Measurements from ENCODE around the gene ARHGAP10.

The ARHGAP10 gene

DNA sequence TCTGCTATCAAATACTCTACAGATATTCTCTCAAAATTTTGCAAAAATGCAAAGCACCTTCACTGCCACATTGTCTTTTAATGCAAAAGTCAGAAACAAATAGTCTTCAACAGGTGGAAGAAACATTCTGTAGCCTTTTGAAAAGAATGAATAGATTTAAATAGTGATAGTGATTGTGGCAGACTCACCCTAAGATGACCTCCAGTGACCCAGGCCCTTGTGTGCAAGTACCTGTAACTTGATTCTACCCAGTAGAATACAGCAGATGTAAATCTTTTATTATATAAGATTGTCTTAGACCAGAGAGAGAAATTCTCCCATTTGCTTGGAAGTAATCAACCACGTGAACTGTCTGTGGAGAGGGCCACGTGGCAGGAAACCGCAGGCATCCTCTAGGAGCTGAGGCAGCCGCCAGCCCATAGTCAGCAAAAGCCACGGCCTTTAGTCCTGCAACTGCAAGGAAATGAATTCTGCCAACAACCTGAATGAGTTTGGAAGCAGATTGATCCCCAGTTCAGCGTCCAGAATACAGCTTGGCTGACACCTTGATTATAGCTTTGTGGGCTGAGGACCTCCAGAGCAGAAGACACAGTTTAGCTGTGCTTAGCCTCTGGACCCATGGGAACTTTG is 272.5 kb downstream of the ARHGAP10 start:
- no peak for DNase-seq

DNA sequence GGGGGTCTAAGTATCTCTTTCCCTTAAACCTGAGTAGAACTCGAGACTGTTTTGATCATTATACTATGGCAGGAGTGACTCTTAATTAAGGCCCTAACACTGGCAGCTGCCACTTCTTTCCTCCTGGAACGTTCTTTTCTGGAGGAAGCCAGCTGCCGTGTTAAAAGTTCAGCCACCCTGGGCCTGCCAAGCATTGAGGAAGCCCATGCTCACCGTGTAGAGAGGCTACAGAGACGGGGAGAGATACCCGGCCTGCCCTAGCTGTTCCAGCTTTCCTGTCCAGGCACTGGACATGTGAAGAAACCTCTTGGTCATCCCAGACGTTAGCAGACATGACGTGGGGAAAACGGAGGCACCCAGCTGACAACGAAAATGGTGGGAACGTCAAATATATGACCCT is 274.1 kb downstream of the ARHGAP10 start:
- DNase-seq, result no peak

DNA sequence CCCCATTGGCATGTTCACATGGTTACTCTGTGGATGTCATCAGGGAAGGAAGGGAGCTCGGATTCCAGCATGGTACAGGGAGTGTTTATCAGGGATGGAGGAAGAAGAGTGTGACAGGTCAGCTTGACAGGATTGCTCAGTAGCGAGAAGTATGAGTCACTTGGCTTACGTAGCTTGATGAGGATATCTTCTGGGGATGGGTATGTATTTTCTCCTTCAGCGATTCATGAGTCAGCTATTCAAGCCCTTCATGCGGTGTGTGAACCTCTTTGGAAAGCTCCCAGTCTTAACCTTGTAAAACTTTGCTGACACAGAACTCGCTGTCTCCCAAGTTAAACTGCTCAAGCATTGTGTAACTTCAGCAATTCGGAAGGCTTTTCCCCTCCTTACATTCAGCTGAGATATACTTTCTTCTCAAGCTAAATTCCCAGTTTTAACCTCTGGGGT is 275.4 kb downstream of the ARHGAP10 start:
- DNase-seq, result no peak

DNA sequence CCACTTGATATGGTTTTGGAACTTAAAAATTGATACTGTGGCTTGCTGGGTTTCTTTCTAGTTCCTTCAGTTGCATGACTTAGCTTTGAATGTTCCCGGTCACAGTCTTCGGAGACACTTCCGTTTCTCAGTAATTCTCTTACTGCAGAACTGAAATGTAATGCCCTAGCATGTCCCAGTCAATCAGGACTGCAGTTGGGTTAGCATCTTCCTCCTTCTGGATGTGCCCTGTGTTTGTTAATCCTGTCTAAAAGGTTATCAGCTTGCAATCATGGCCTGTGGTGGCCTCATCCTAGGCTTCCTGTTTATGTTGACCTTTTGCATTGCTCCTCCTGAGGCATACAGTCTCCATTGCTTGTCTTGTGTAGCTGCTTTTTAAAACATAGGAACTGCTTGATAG is 275.9 kb downstream of the ARHGAP10 start:
- DNase-seq, result no peak

DNA sequence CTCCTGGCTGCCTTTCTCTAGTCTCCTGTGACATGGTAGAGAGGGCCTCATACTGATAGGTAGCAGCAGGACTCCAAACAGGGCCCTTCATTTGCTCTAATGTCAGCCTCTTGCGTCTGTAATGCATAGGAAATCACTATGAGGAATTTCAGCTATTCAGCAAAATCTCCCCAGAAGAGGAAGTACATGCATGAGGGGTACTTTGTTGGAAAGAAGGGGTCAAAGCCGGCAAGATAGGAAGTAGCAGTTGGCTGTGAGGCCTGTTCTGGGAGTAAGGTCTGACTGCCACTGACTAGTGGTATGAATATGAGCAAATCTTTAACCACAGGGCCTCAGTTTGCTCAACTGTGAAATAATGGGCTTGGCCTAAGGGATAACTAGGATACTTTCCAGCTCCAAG is 283.2 kb downstream of the ARHGAP10 start:
- no peak for DNase-seq

DNA sequence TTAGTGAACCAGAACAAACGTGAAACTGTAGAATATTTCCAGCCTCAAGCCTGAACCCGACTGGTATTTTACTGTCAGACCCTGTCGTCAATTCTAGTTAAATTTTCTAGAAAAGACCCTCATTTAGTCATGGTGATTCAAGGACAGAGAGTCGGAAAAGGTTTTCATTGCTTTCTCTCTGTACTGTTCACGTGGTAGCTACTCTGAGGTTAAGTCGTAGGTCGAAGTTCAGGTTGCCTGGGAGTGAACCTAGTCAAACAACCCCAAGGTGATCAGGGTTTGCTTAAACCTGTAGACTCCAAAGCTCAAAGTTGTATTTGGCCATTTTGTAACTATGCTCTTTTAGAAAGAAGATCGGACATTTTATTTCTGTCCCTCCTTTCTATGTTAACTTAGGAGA is 283.6 kb downstream of the ARHGAP10 start:
- DNase-seq, result no peak

DNA sequence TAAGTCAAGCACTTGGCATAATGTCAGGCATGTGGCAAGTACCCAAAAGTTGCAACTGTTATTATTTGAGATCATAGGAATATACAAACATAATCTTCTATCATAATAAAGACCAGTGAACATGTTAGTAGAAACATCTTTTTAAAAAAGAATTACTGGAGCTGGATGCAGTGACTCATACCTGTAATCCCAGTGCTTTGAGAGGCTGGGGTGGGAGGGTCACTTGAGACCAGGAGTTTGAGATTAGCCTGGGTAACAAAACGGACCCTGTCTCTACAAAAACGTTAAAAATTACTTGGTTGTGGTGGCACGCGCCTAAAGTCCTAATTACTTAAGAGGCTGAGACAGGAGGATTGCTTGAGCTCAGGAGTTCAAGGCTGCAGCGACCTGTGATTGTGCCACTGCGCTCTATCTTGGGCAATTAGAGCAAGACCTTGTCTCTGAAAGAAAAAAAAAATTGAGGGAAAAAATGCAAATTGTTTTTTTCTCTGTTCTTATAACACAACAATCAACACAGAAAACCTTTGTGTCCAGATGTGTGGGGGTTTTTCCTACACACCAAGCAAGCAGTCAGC is 284.3 kb downstream of the ARHGAP10 start:
- no peak for DNase-seq

DNA sequence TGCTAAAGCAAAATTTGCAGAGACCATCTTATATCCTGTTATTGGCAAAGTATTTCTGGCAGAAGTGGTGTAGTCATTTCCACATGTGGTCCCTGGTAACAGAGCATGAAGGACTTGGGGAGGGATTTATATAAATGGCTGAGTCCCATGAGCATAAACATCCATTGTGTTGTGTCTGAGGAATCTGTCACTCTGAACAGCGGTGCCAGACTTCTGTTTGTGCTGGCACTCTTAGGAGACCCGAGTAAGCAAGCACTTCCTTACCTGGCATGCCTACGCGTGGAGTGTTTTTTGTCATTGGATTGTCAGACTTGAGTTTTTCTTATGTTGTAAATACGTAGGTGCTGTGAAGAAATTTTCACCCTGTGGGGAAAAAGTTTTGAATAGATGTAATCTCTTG is 285.9 kb downstream of the ARHGAP10 start:
- no peak for DNase-seq

DNA sequence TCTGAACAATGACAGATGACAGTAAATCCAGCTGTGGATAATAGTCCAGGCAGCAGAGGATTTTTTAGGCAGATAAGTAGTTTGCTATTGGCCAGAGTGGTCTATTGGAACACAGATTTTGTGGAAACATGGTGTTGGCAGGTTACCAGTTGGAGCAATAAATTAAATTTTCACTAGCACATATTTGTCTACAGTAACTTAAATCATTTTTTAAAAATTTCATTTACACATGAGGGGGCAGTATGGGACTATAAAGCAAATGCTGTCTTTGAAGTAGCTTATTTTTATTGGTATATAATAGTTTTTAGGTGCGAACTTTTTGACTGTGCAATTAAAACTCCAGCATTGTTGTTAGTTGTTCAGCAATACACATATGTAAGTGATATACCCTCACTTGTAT is 289.8 kb downstream of the ARHGAP10 start:
- no peak for DNase-seq

DNA sequence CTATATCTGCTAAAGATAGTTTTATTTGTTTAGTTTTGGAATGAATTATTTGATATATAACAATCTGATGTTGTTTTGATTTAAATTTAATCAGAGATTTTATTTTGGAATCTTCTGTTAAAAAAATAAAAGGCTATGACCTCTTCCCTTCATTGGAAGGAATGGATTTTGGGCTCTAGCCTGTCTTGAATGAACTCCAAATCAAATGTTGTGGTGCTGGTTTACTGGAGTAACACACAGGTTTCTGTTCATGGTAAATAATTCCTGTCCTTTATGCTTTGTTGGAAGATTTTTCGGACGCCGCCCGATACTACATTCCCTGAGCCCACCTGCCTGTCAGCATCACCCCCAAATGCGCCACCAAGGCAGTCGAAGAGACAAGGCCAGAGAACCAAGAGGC is 291.1 kb downstream of the ARHGAP10 start:
- no peak for DNase-seq

DNA sequence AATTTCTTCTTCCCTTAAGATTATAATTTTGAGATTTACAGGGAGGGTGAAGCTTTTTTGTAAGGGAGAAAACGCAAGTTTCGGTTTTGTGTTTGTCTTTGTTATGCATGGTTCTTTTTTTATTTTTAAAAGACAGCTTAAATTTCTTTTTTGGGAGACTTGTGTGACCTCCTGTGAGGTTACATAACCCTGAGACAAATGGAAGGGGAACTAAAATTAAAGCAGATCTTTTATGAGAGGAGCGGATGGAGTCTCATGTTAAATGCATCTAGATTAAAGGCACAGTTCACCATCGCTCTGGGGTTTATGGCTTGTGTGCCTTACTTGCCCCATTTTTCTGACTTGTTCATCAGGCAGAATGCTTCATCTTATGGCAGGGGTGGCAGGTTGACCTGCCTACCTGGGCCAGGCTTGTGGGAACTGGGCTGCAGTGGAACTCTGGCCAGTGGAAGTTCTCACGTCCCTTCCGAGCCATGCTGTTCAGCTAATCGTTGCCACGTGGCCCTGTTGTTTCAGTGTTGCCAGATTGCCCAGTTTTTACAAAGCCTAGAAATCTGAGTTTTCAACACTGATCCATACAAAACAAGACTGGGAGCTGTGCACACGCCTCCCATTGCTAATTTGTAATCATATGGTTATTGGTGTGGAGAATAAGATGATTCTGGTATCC is 291.8 kb downstream of the ARHGAP10 start:
- DNase-seq, result no peak

DNA sequence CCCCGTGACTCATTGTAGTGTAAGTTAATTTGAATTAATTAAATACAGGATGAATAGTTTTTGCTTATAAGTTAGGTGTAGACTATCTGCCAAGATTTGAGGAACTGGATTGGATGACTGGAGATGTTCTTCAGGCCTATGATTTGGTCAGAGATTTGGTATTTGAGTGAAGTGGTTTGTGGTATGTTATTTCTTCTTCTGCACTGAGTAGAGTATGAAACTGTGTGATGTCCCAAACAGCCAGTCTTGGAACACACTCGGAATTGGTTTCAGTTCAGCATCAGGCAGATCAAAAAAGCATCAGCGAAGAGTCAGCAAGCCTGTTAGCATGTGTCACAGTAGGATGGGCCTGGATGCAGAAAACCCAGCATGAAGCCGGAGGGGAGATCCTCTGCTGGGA is 294.1 kb downstream of the ARHGAP10 start:
- DNase-seq, result no peak

DNA sequence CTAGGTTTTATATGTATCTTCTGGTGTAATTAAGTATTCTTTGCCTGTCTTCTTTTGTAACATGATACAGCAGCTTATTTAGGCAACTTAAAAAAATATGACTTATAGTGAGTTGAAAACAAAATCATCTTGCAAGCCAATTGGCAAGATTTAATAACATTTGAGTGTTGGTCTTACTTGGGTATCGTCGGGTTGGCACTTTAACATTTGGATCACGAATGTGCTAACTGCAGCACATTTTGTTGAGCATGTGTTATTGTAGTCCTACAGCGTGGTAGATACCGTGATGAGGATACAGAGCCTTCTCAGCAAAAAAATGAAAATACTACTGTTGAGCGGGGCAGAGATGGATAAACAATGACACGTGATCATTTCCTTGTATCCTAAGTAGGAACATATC is 295.3 kb downstream of the ARHGAP10 start:
- no peak for DNase-seq

DNA sequence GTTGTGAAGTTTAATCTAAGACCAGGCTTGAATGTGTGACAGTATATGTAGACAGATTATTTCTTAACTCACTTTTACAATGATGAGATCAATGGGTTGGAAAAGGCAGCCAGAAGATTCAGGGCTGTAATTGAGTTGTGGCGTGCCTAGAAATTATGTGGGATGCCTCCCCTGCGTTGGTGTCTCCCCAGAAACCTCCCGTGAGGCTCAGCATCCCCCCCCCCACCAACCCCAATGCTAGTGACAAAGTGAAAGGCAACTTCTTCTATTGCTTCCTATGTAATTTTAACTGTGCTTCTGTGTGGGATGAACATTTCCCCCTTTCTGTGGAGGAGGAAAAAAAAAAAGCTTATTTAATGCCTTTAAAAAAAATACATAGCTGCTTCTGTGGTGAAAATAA is 297.9 kb downstream of the ARHGAP10 start:
- DNase-seq, result no peak

DNA sequence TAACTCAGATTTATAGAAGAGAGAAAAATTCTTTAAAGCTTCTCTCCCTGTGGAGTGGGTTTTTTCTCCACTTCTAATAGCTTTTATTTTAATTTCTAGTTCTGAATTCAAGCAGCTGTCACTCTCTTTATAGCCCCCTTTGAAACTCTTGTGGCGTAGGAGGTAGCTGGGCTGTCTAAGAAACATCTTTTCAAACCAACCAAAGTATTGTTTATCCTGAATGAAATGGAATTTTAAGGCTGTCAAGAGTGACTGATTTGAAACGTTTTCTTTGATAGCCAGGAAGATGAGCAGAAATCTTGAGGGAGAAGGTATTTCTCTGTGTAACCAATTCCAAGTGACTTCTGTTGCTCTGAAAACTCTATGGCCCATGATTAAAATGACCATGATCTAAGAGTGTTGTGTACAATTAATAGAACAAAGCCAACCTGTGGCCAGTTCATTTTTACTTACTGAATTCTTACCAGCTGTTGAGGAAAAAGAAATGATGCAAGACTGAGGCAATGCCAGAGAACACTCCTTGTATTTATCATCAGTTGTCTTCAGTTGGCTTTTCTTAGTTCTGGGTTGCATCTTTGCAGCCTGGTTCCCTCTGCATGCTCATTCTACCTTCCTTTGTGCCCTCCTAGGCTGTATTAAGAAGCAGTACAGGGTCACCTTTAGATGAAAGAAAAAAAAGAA is 298.4 kb downstream of the ARHGAP10 start:
- no peak for DNase-seq

DNA sequence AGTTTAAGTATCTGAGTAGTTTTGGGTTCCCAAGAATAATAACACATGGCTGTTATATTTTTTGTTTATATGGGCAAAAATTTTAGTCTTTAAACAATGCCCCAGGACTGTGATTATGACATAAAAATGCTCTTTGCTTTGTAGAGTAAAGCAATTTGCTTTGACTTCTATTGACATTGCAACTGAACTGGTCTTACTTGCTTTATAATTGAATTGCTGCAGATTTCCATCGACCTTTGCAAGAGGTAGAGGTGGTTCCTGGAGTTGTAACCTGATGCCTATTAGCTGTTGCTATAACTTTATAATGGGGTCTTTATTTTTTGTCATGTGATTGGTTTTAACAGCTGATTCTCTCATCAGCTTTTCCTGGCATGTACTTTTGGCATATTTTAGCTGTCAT is 302.9 kb downstream of the ARHGAP10 start:
- DNase-seq, result no peak

DNA sequence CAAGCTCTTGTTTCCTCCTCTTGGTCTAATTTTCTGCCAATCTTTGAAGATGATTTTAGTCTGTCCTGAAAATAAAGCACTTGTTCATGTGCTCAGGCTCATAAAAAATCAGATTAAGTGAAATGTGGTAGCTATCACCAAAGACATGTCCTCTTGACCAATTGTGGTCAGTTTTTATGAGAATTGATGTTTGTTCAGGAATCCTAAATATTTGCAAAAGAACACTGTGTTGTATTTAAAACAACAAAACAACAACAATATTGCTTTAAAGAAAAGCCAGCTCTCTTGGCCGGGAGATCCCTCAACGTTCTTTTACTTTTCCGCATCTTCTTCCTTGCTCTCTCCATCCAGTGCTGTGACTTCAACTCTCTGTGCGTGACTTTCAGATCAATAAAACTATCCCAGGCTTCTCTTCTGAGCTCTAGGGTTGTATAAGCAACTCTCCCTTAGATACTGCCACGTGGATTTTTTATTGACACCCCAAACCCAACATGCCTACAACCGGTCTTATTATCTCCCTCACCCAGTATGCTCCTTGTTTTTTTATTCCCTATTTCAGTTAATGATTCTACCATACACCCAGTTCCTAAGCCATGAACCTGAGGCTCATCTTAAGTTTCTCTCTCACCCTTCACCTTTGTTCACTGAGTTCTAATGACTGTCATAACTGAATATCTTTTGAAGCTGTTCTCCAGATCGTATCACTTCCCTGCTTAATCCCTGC is 309.9 kb downstream of the ARHGAP10 start:
- no peak for DNase-seq

DNA sequence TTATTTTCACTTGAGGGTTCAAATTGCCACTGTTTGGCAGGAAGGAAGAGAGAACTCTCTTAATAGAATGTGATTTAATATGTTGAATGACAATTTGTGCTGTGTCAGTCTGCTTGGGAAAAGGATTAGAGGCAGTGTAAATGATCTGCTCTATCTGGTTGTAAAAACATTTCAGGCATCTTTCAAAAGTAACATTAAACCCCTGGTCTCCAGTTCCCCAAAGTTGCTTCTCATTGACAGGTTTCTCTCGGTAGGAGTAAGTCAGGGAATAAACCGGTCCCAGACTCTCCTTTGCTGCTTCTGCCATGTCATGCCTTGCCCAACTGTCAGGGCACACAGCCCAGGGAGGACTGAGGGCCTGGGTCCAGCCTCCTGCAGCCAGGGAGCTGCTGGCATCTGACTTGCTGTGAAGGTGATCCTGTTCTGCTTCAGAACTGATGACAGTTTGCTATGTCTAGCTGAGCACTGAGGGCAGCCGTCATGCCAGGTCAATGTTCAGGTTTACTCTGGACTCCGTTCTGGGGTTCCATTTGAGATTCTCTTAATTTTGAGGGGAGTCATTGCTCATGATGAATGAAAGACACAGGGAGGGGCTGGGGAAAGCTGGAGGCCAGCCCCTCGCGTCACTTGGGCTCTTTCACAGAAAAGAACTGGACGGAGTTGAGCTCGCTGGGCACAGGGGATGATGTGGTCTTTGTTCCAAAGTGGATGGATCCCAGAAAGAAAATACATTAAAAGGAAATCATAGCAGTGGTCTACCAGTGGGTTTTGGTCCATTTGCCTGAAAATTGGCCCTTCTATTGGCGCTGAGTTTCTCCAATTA is 312.4 kb downstream of the ARHGAP10 start:
- DNase-seq, result no peak

DNA sequence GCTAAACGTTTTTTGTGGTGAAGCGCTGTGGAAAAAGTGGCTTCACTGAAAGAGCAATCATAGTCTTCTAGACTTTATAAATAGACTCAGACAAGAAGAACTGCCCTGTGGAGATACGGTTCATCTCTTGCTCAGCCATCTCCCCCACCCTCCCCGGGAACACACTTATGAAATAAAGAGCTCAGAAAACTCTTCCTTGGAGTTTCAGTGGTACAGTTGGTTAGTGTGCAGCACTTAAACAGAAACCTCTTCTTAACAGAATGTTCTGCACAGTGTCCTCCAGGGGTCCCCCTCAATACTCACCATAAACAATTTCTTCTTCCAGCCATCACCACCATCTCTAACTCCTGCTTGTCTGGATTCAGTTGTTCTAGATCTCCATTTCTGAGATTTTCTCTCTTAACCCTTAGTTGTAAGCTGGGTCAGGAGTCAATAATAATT is 313.0 kb downstream of the ARHGAP10 start:
- no peak for DNase-seq

DNA sequence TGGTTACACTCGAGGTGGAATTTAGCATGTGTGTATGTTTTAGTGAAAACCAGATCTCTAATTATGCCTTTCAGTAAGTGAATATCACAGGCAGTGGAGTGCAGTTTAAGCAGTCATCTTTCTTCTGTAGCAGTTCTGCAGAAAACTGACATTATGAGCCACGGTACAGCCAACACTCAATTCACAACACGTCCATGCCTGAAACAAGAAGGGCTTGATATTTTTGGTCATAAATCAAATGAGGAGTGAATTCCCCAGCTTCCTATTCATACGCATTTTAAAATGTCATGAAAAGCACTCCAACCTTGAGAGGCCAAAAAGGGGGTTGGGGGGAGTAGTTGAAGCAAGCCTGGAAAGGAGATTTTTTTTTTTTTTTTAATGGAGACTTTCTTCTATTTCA is 316.7 kb downstream of the ARHGAP10 start:
- DNase-seq, result no peak

DNA sequence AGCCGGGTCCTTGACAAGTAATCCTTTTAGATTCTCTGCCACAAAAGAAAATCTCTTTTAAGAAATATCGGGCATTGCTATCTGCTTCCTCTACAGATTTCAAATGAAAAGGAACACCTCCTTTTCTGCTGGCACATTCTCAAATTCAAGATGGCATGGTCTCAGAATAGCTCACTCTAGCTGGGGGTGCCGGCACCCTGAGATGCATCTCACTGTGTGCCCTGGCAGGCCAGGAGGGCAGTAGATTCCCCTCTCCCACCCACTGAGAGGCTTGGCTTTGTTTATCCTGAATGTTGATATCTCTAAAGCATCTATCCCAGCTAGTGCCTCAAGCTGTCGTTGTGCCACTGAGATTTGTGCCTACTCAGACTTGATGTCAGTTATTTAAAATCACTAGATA is 319.5 kb downstream of the ARHGAP10 start:
- no peak for DNase-seq

DNA sequence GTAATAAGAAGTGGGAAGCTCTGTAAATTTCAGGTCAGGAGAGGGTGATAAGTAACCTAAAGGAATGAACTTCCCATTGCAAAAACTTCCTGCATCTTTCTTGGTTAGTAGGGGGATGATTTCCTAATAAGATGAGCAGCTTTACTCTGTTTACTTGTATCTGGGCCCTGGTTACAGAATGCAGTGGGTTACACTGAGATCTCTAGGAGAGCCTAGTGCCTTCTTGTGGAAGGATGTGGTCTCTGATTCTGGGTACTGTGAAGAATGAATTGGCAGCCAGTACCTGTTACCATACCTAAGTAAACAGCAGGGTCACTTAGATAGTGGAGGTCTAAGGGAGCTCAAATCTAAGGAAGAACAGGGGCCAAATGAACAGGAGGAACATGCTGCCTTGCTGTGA is 320.6 kb downstream of the ARHGAP10 start:
- peak; percentile 39 for DNase-seq

All from activated CD4-positive, alpha-beta T cell treated with anti-CD3 and anti-CD28 coated beads, Interleukin-2, Interleukin-6, amounts not matched to agents 100 ng/mL and 50 ng/mL, durations not matched to agents 16 hours and 8 hours (primary cell).